Measurements from ENCODE around the gene HOXD13. TPM values are rescaled to one million over a fixed set of nuclear protein-coding genes. Genes with fewer than 3 reads are reported as not detected.

HOXD13 gene
- total and polyA plus RNA-seq, 2 donors (not counting 3 experiments of a cell fraction or from before 2014, with no cell fraction given) = not detected

- no peaks in the 10 kb centered on the region for H3K36me3 ChIP-seq (ENCODE audit: control insufficient read depth in 2 of 2, extremely low read depth in 1 of 2, insufficient read depth in 2 of 2, low read length in 2 of 2)
- H3K9me3 ChIP-seq (replicated peaks; ENCODE audit: control insufficient read depth, insufficient read depth, low read length) = no peaks in the 10 kb centered on the region
- no peaks in the 10 kb centered on the region for H3K79me2 ChIP-seq (ENCODE audit: control insufficient read depth, insufficient read depth, low read length)
- peaks cover 86 to 98% of the 10 kb centered on the region in 2 experiments for H3K27me3 ChIP-seq (ENCODE audit: control insufficient read depth in 2 of 2, insufficient read depth in 2 of 2, low read length in 2 of 2)
- ChIA-PET POLR2A (no interaction called here), CTCF (interaction anchor here (1.2 to 2.2 kb wide), 10 partner anchors 11 to 1046 kb away, joined by 4 to 16 read pairs (median 6); no protein-coding TSS in a partner anchor)
- intact Hi-C loops (cut with micrococcal nuclease) = loop anchor here (1.0 kb wide), 2 partner anchors 536 to 698 kb away; no protein-coding TSS in a partner anchor
- no peaks in the 10 kb centered on the region for H3K9me1 ChIP-seq (replicated peaks; ENCODE audit: control insufficient read depth, extremely low read depth, insufficient read depth, low read length)
- H3K4me1 ChIP-seq (ENCODE audit: control insufficient read depth, extremely low read depth, insufficient read depth, low read length) = peaks cover 4% of the 10 kb centered on the region
- H3K4me3 ChIP-seq (replicated peaks in 1 of 3; ENCODE audit: insufficient read depth in 1 of 3, low read depth in 1 of 3, low read length in 3 of 3) = peak within 1 kb of the TSS in 1 of 3 experiments; percentile 10
- peak within 1 kb of the TSS; percentile 59 for H3K4me2 ChIP-seq (ENCODE audit: insufficient read depth, low read length)
- TF ChIP-seq FOS (IDR thresholded peaks at IDR 0.05; ENCODE audit: borderline replicate concordance, insufficient read depth, low read length) (no peak), JUN (IDR thresholded peaks at IDR 0.05; ENCODE audit: borderline replicate concordance, insufficient read depth, insufficient read length, low read depth) (no peak), POLR2AphosphoS5 (IDR thresholded peaks at IDR 0.05; ENCODE audit: insufficient read depth, low read depth, low read length) (no peak), MYC (IDR thresholded peaks at IDR 0.05; ENCODE audit: low read depth, low read length) (no peak), EZH2 (IDR thresholded peaks at IDR 0.05; ENCODE audit: borderline replicate concordance, low read depth, low read length, severe bottlenecking) (peak; percentile 62), GATA2 (IDR thresholded peaks at IDR 0.05; ENCODE audit: insufficient read depth, insufficient read length, low read depth, low read length) (no peak), POLR2A (IDR thresholded peaks at IDR 0.05; ENCODE audit: low read depth, low read length) (no peak), CTCF (IDR thresholded peaks at IDR 0.05; ENCODE audit: extremely low read depth in 1 of 2, insufficient read depth in 1 of 2, low read depth in 1 of 2, low read length in 2 of 2) (peak; percentile 59 to 78)
- TF ChIP-seq, protein P1, sequence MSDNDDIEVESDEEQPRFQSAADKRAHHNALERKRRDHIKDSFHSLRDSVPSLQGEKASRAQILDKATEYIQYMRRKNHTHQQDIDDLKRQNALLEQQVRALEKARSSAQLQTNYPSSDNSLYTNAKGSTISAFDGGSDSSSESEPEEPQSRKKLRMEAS (IDR thresholded peaks at IDR 0.05; ENCODE audit: insufficient read depth, insufficient read length) = peak; percentile 93
- H3K27ac ChIP-seq (ENCODE audit: insufficient read depth, low read depth, low read length) = no peak within 1 kb of the TSS
- DNase-seq (ENCODE audit: low read depth, low spot score) (peak; percentile 78), FAIRE-seq (peak; percentile 79)
- no peaks in the 10 kb centered on the region for H4K20me1 ChIP-seq (replicated peaks; ENCODE audit: control insufficient read depth, extremely low read depth, insufficient read depth, low read length)
- no peak within 1 kb of the TSS for H3K9ac ChIP-seq (replicated peaks; ENCODE audit: extremely low read depth, insufficient read depth, low read length)
- dilution Hi-C loops (cut with MboI; ENCODE audit: extremely low pct_ligation_motif_present, low sequenced_read_pairs) = no loop called here
- H2AFZ ChIP-seq (ENCODE audit: low read depth, low read length) = peak within 1 kb of the TSS; percentile 58
- BruUV-seq (replicated peaks) = no TSS peak
These were observed 23.6 kb downstream of the HOXD13 start, which contains the start of gene HOXD10 for GRCh38 chr2:176115883-176116813. Gene HOXD10, plus strand, starts transcription at chr2:176116778. Its CDS starts 56 bp downstream, at chr2:176116834.
